Osteocyte (in vitro differentiated cells): ENCODE measurements around the gene C14orf119. TPM values are rescaled to one million over a fixed set of nuclear protein-coding genes. Genes with fewer than 3 reads are reported as not detected.

ENCODE experiments used
- DNase-seq: peaks from one replicate; pipeline ENCODE4 v3.0.0; 2021; ENCODE audit warnings: mixed read lengths; ENCODE audit not compliant: unreplicated experiment; ENCODE audit errors: extremely low spot score
- H3K27ac Mint-ChIP-seq: one replicate; pipeline ENCODE4 v1.8.0; 2021; ENCODE audit warnings: mild to moderate bottlenecking, mixed read lengths; ENCODE audit not compliant: unreplicated experiment
- H3K27me3 Mint-ChIP-seq: one replicate; pipeline ENCODE4 v1.8.0; 2021; ENCODE audit warnings: mixed read lengths; ENCODE audit not compliant: unreplicated experiment
- H3K36me3 Mint-ChIP-seq: one replicate; pipeline ENCODE4 v1.8.0; 2021; ENCODE audit warnings: mixed read lengths; ENCODE audit not compliant: unreplicated experiment
- H3K4me1 Mint-ChIP-seq: one replicate; pipeline ENCODE4 v1.8.0; 2021; ENCODE audit warnings: mixed read lengths; ENCODE audit not compliant: unreplicated experiment
- H3K4me3 Mint-ChIP-seq: one replicate; pipeline ENCODE4 v1.8.0; 2021; ENCODE audit warnings: mild to moderate bottlenecking, moderate library complexity, mixed read lengths; ENCODE audit not compliant: unreplicated experiment
- H3K9me3 Mint-ChIP-seq: one replicate; pipeline ENCODE4 v1.8.0; 2021; ENCODE audit warnings: mixed read lengths; ENCODE audit not compliant: unreplicated experiment
- CTCF ChIP-seq: fragments of 200-600 bp; sonication (generic); IDR thresholded peaks from 2 replicates; pipeline ENCODE4 v1.5.0; 2021; ENCODE audit warnings: antibody characterized with exemption, mild to moderate bottlenecking, moderate library complexity
- total RNA-seq: library from RNA; stranded (reverse); gene quantifications from 2 replicates; pipeline ENCODE4 v1.2.1, GENCODE V29; 2021

Gene C14orf119
- total RNA-seq, 1 donor from 2014 or later, result 61.3 TPM

- TF ChIP-seq CTCF, result no peak
- Mint-ChIP-seq H3K27ac (no peak overlapping the region), H3K4me3 (no peak overlapping the region), H3K4me1 (no peaks in the 10 kb centered on the region), H3K9me3 (no peaks in the 10 kb centered on the region), H3K27me3 (no peaks in the 10 kb centered on the region), H3K36me3 (peaks cover 51% of the 10 kb centered on the region)
- DNase-seq, result no peak
Observed at GRCh38 chr14:23090254-23090636, 5.1 kb upstream of the C14orf119 start.

GRCh38 chr14:23091294-23092225 lies 3.7 kb upstream of the C14orf119 start:
- H3K27ac Mint-ChIP-seq, result no peak overlapping the region
- no peak overlapping the region for H3K4me3 Mint-ChIP-seq
- no peaks in the 10 kb centered on the region for H3K27me3 Mint-ChIP-seq
- DNase-seq, result no peak
- TF ChIP-seq CTCF, result no peak
- peaks cover 43% of the 10 kb centered on the region for H3K36me3 Mint-ChIP-seq
- H3K9me3 Mint-ChIP-seq, result no peaks in the 10 kb centered on the region
- H3K4me1 Mint-ChIP-seq, result peaks cover 7% of the 10 kb centered on the region

- no peak for TF ChIP-seq CTCF
- no peak for DNase-seq
- Mint-ChIP-seq H3K27ac (no peak overlapping the region), H3K9me3 (no peaks in the 10 kb centered on the region), H3K36me3 (peaks cover 38% of the 10 kb centered on the region), H3K4me3 (peak overlapping the region; percentile 46), H3K27me3 (no peaks in the 10 kb centered on the region), H3K4me1 (peaks cover 18% of the 10 kb centered on the region)
Observed at GRCh38 chr14:23093104-23093503, 2.2 kb upstream of the C14orf119 start.

- H3K4me1 Mint-ChIP-seq, result peaks cover 18% of the 10 kb centered on the region
- no peak for TF ChIP-seq CTCF
- no peaks in the 10 kb centered on the region for H3K27me3 Mint-ChIP-seq
- peaks cover 40% of the 10 kb centered on the region for H3K36me3 Mint-ChIP-seq
- H3K9me3 Mint-ChIP-seq, result no peaks in the 10 kb centered on the region
- H3K4me3 Mint-ChIP-seq, result no peak overlapping the region
- peak overlapping the region; percentile 2 for H3K27ac Mint-ChIP-seq
- DNase-seq, result no peak
Observed at GRCh38 chr14:23093526-23093925, 1.8 kb upstream of the C14orf119 start.

- DNase-seq, result no peak
- peaks cover 18% of the 10 kb centered on the region for H3K4me1 Mint-ChIP-seq
- no peaks in the 10 kb centered on the region for H3K27me3 Mint-ChIP-seq
- H3K9me3 Mint-ChIP-seq, result no peaks in the 10 kb centered on the region
- H3K4me3 Mint-ChIP-seq, result no peak overlapping the region
- peak; percentile 16 for TF ChIP-seq CTCF
- peaks cover 46% of the 10 kb centered on the region for H3K36me3 Mint-ChIP-seq
- no peak overlapping the region for H3K27ac Mint-ChIP-seq
Observed at GRCh38 chr14:23093991-23094665, 1.2 kb upstream of the C14orf119 start.
